ENCODE measurements around the gene ALDH16A1.

The ALDH16A1 gene

GRCh38 chr19:49512970-49513745 lies 60.1 kb downstream of the ALDH16A1 start:
- TF ChIP-seq GATA3 (IDR thresholded peaks at IDR 0.05; ENCODE audit: low read depth, low read length), result no peak
- TF ChIP-seq GATA2 (IDR thresholded peaks at IDR 0.05; ENCODE audit: low read depth, low read length), result no peak

DNA sequence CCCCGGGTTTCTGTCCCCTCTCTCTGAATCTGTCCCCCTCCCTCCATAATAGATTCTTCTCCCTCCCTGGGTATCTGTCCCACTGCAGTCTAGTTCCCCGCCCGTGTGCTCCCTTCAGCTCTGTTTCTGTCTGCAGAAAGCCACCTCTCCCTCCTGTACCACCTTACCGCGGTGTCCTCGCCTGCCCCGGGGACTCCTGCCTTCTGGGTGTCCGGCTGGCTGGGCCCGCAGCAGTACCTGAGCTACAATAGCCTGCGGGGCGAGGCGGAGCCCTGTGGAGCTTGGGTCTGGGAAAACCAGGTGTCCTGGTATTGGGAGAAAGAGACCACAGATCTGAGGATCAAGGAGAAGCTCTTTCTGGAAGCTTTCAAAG lies 60.7 kb downstream of the ALDH16A1 start:
- no peak for TF ChIP-seq GATA3 (IDR thresholded peaks at IDR 0.05; ENCODE audit: low read depth, low read length)
- no peak for TF ChIP-seq GATA2 (IDR thresholded peaks at IDR 0.05; ENCODE audit: low read depth, low read length)

DNA sequence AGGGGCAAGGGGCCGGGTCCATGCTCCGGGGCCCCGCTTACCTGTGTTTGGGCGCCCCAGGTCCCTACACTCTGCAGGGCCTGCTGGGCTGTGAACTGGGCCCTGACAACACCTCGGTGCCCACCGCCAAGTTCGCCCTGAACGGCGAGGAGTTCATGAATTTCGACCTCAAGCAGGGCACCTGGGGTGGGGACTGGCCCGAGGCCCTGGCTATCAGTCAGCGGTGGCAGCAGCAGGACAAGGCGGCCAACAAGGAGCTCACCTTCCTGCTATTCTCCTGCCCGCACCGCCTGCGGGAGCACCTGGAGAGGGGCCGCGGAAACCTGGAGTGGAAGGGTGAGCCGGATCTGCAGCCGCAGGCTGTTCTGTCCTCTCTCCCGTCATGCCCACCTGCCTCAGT lies 61.1 kb downstream of the ALDH16A1 start:
- TF ChIP-seq GATA2 (IDR thresholded peaks at IDR 0.05; ENCODE audit: low read depth, low read length) (no peak), GATA3 (IDR thresholded peaks at IDR 0.05; ENCODE audit: low read depth, low read length) (no peak)

GRCh38 chr19:49515767-49516166 lies 62.7 kb downstream of the ALDH16A1 start:
- TF ChIP-seq GATA2 (IDR thresholded peaks at IDR 0.05; ENCODE audit: low read depth, low read length) (no peak), GATA3 (IDR thresholded peaks at IDR 0.05; ENCODE audit: low read depth, low read length) (no peak)

- TF ChIP-seq GATA2 (IDR thresholded peaks at IDR 0.05; ENCODE audit: low read depth, low read length) (no peak), GATA3 (IDR thresholded peaks at IDR 0.05; ENCODE audit: low read depth, low read length) (no peak)
Observed at GRCh38 chr19:49518033-49518432, 65.0 kb downstream of the ALDH16A1 start.

All from SH-SY5Y (cell line).